ENCODE measurements around the gene LSM14A.

DNA sequence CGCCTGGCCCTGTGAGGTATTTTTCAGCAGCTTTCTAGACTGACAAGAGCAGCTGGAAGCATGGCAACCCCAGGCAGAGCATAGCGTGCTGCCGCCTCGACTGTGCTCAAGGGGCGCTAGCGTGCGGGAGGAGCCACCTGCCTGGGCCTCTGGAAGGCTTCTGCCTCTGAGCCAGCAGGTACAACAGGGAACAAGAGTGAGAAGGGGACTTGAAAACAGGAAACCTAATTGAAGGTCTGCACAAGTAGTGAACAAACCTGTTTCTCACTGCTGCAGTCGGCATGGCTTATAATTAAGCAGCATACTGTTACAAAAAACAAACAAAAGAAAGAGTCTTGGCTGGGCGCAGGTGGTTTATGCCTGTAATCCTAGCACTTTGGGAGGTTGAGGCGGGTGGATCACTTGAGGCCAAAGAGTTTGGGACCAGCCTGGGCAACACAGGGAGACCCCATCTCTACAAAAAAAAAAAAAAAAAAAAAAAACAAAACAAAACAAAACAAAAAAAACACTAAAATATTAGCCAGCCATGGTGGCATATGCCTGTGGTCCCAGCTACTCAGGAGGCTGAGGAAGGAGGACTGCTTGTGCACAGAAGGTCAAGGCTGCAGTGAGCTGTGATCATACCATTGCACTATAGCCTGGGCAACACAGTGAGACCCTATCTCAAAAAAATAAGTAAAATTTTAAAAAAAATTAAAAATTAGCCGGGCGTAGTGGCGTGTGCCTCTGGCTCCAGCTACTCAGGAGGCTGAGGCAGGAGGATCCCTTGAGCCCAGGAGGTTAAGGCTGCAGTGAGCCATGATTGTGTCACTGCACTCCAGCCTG lies 69.4 kb downstream of the LSM14A start:
- TF ChIP-seq, protein P1, sequence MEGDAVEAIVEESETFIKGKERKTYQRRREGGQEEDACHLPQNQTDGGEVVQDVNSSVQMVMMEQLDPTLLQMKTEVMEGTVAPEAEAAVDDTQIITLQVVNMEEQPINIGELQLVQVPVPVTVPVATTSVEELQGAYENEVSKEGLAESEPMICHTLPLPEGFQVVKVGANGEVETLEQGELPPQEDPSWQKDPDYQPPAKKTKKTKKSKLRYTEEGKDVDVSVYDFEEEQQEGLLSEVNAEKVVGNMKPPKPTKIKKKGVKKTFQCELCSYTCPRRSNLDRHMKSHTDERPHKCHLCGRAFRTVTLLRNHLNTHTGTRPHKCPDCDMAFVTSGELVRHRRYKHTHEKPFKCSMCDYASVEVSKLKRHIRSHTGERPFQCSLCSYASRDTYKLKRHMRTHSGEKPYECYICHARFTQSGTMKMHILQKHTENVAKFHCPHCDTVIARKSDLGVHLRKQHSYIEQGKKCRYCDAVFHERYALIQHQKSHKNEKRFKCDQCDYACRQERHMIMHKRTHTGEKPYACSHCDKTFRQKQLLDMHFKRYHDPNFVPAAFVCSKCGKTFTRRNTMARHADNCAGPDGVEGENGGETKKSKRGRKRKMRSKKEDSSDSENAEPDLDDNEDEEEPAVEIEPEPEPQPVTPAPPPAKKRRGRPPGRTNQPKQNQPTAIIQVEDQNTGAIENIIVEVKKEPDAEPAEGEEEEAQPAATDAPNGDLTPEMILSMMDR (IDR thresholded peaks at IDR 0.05 in 2 of 3, conservative IDR thresholded peaks at IDR 0.05 in 1 of 3; ENCODE audit: insufficient read depth in 2 of 3, low read depth in 1 of 3, low read length in 3 of 3), result peak; percentile 66 to 82 (median 74)
- TF ChIP-seq SMC3 (conservative IDR thresholded peaks at IDR 0.05; ENCODE audit: insufficient read depth, low read depth, low read length) (peak; percentile 36; the same call in 1 of the 2 replicates), POLR2A (conservative IDR thresholded peaks at IDR 0.05) (no peak), TBP (optimal IDR thresholded peaks at IDR 0.05; ENCODE audit: low read depth, low read length) (no peak), BRCA1 (IDR thresholded peaks at IDR 0.05) (no peak), BRCA1 (CRISPR knock-in tag; IDR thresholded peaks at IDR 0.05) (no peak), POLR2AphosphoS5 (IDR thresholded peaks at IDR 0.05; ENCODE audit: control insufficient read depth, insufficient read depth, low read depth, low read length) (no peak), WHSC1 (IDR thresholded peaks at IDR 0.05; ENCODE audit: low read length) (no peak), EP300 (IDR thresholded peaks at IDR 0.05; ENCODE audit: low read length) (no peak), MCM7 (IDR thresholded peaks at IDR 0.05) (no peak), KAT8 (IDR thresholded peaks at IDR 0.05; ENCODE audit: low read depth) (no peak), TEAD2 (tag; IDR thresholded peaks at IDR 0.05) (no peak), SNRNP70 (optimal IDR thresholded peaks at IDR 0.05; ENCODE audit: low read depth, low read length) (no peak)
- TF ChIP-seq, protein P2, sequence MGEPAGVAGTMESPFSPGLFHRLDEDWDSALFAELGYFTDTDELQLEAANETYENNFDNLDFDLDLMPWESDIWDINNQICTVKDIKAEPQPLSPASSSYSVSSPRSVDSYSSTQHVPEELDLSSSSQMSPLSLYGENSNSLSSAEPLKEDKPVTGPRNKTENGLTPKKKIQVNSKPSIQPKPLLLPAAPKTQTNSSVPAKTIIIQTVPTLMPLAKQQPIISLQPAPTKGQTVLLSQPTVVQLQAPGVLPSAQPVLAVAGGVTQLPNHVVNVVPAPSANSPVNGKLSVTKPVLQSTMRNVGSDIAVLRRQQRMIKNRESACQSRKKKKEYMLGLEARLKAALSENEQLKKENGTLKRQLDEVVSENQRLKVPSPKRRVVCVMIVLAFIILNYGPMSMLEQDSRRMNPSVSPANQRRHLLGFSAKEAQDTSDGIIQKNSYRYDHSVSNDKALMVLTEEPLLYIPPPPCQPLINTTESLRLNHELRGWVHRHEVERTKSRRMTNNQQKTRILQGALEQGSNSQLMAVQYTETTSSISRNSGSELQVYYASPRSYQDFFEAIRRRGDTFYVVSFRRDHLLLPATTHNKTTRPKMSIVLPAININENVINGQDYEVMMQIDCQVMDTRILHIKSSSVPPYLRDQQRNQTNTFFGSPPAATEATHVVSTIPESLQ (CRISPR knock-in tag; IDR thresholded peaks at IDR 0.05), result no peak
- TF ChIP-seq, protein P3, sequence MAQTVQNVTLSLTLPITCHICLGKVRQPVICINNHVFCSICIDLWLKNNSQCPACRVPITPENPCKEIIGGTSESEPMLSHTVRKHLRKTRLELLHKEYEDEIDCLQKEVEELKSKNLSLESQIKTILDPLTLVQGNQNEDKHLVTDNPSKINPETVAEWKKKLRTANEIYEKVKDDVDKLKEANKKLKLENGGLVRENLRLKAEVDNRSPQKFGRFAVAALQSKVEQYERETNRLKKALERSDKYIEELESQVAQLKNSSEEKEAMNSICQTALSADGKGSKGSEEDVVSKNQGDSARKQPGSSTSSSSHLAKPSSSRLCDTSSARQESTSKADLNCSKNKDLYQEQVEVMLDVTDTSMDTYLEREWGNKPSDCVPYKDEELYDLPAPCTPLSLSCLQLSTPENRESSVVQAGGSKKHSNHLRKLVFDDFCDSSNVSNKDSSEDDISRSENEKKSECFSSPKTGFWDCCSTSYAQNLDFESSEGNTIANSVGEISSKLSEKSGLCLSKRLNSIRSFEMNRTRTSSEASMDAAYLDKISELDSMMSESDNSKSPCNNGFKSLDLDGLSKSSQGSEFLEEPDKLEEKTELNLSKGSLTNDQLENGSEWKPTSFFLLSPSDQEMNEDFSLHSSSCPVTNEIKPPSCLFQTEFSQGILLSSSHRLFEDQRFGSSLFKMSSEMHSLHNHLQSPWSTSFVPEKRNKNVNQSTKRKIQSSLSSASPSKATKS (CRISPR knock-in tag; IDR thresholded peaks at IDR 0.05), result no peak

Data from K562 (cell line).